OCI-LY1 (cell line): ENCODE results near the gene CNGA2.

Experiments used
- H2AFZ ChIP-seq: fragments of 200-600 bp; sonication (generic), shearing (Covaris generic); 2 replicates; pipeline ENCODE4 v1.6.0; 2014; ENCODE audit warnings: antibody characterized with exemption, mild to moderate bottlenecking, low read length
- H3F3A ChIP-seq: fragments of 200-600 bp; sonication (generic), shearing (Covaris generic); 2 replicates; pipeline ENCODE4 v1.6.0; 2014; ENCODE audit warnings: mild to moderate bottlenecking, antibody characterized with exemption, low read length, moderate library complexity; ENCODE audit not compliant: insufficient read depth
- H3K27ac ChIP-seq: fragments of 200-600 bp; sonication (generic); 2 replicates; pipeline ENCODE4 v1.5.1; 2014; ENCODE audit warnings: low read length, mixed run types, mild to moderate bottlenecking, low read depth; ENCODE audit not compliant: poor library complexity, severe bottlenecking
- H3K27me3 ChIP-seq: fragments of 200-600 bp; sonication (generic); 2 replicates; pipeline ENCODE4 v1.6.0; 2014; ENCODE audit warnings: antibody characterized with exemption, mild to moderate bottlenecking, low read length, moderate library complexity; ENCODE audit not compliant: insufficient read depth
- H3K36me3 ChIP-seq: fragments of 200-600 bp; sonication (generic); 2 replicates; pipeline ENCODE4 v1.6.1; 2014; ENCODE audit warnings: mild to moderate bottlenecking, antibody characterized with exemption, low read length, moderate library complexity, mixed read lengths; ENCODE audit not compliant: insufficient read depth
- H3K4me1 ChIP-seq: fragments of 200-600 bp; sonication (generic); 2 replicates; pipeline ENCODE4 v1.5.1; 2014; ENCODE audit warnings: mild to moderate bottlenecking, low read length, moderate library complexity; ENCODE audit not compliant: insufficient read depth, severe bottlenecking
- H3K4me2 ChIP-seq: fragments of 200-600 bp; sonication (generic), shearing (Covaris generic); 2 replicates; pipeline ENCODE4 v1.6.1; 2014; ENCODE audit warnings: low read length
- H3K4me3 ChIP-seq: fragments of 200-600 bp; sonication (generic); 2 replicates; pipeline ENCODE4 v1.5.1; 2014; ENCODE audit warnings: low read length, low read depth, mild to moderate bottlenecking, mixed read lengths; ENCODE audit not compliant: poor library complexity, severe bottlenecking
- H3K79me2 ChIP-seq: fragments of 200-600 bp; shearing (Covaris generic); 2 replicates; pipeline ENCODE4 v1.6.1; 2016; ENCODE audit warnings: mixed run types, low read length, mixed read lengths; ENCODE audit not compliant: insufficient read depth
- H3K9ac ChIP-seq: fragments of 200-600 bp; sonication (generic), shearing (Covaris generic); 2 replicates; pipeline ENCODE4 v1.6.1; 2014; ENCODE audit warnings: mild to moderate bottlenecking, low read length, mixed read lengths
- H3K9me2 ChIP-seq: fragments of 200-600 bp; sonication (generic), shearing (Covaris generic); 2 replicates; pipeline ENCODE4 v1.6.1; 2014; ENCODE audit warnings: low read depth, mild to moderate bottlenecking, low read length, mixed read lengths
- H3K9me3 ChIP-seq: fragments of 200-600 bp; shearing (Covaris generic); 2 replicates; pipeline ENCODE4 v1.6.1; 2014; ENCODE audit warnings: low read length, mixed read lengths
- H4K20me1 ChIP-seq: fragments of 200-600 bp; sonication (generic), shearing (Covaris generic); 2 replicates; pipeline ENCODE4 v1.6.0; 2016; ENCODE audit warnings: mild to moderate bottlenecking, low read length; ENCODE audit not compliant: insufficient read depth
- EZH2 ChIP-seq: fragments of 200-600 bp; sonication (generic), shearing (Covaris generic); IDR thresholded peaks from 2 replicates; pipeline ENCODE4 v1.8.0; 2017; ENCODE audit warnings: borderline replicate concordance, mixed run types, mild to moderate bottlenecking, antibody characterized with exemption, low read length, moderate library complexity, mixed read lengths
- TF ChIP-seq, protein P1 (sequence below): fragments of 200-600 bp; sonication (generic), shearing (Covaris generic); IDR thresholded peaks from 2 replicates; pipeline ENCODE4 v1.5.1; 2017; ENCODE audit warnings: mild to moderate bottlenecking, antibody characterized with exemption, low read length, moderate library complexity, mixed read lengths

CNGA2 gene

DNA sequence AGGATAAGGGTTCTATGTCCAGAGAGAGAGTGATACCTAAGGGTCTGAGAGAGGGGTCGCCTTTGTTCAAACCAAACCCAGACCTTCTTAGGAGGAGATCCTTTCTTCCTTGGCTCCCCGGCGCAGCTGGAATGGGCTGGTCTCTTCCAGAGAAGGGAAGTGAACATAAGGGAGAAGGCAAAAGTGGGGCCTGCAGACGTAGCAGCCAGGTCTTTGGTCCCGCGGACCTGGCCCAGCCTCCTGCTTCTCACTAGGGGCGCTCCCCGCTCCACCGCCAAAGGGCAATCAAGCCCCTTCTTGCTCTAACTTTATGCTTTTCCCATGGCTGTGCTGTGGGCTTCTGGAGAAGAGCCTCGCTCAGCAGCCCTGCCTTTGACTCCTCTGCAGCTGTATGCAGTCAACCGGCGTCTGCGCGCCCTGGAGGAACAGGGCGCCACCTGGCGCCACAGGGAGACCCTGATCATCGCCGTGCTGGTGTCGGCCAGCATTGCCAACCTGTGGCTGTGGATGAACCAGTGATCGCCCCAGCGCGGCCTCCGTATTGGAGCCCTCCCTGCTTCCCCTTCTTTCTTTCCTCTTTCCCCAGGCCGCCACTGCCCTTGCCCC is 12.2 kb upstream of the CNGA2 start:
- Histone ChIP-seq H3K9me2 (no peaks in the 10 kb centered on the region), H3K4me2 (no peak overlapping the region), H3K79me2 (no peaks in the 10 kb centered on the region), H4K20me1 (no peaks in the 10 kb centered on the region), H3K4me3 (no peak overlapping the region), H2AFZ (no peak overlapping the region), H3K36me3 (no peaks in the 10 kb centered on the region), H3F3A (no peaks in the 10 kb centered on the region), H3K9me3 (no peaks in the 10 kb centered on the region), H3K9ac (no peak overlapping the region), H3K27ac (no peak overlapping the region), H3K4me1 (no peaks in the 10 kb centered on the region), H3K27me3 (no peaks in the 10 kb centered on the region)
- no peak for TF ChIP-seq EZH2
- TF ChIP-seq, protein P1, sequence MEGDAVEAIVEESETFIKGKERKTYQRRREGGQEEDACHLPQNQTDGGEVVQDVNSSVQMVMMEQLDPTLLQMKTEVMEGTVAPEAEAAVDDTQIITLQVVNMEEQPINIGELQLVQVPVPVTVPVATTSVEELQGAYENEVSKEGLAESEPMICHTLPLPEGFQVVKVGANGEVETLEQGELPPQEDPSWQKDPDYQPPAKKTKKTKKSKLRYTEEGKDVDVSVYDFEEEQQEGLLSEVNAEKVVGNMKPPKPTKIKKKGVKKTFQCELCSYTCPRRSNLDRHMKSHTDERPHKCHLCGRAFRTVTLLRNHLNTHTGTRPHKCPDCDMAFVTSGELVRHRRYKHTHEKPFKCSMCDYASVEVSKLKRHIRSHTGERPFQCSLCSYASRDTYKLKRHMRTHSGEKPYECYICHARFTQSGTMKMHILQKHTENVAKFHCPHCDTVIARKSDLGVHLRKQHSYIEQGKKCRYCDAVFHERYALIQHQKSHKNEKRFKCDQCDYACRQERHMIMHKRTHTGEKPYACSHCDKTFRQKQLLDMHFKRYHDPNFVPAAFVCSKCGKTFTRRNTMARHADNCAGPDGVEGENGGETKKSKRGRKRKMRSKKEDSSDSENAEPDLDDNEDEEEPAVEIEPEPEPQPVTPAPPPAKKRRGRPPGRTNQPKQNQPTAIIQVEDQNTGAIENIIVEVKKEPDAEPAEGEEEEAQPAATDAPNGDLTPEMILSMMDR, result peak; percentile 41

DNA sequence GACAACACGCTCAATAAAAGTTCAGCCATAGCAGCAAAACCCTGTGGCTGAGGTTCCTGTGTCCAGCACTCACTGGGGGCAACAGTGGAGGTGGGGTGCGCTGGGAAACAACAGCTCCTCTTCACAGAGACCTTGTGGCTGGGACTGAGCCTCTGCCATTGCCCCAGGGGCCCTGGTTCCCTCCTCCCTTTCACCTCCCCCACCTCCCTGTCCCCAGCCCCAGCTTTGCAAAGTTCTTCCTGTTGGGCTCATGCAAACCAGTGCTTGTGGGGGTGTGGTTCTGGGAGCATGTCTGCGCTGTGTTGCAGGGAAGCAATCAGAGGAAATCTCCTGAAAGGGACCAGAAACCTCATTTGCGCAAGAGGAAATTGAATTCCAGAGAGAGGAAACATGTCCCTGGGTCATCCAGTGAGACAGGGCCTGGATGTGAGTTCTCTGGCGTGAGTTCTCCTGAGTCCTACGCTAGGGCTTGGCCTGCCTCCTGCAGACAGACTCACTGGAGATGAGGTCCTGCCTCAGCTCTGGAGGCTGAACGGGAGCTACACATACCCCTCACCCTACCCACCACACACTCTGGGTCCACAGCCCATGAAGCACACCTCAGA is 11.3 kb upstream of the CNGA2 start:
- H3K9me2 ChIP-seq, result no peaks in the 10 kb centered on the region
- H3K27me3 ChIP-seq, result no peaks in the 10 kb centered on the region
- no peaks in the 10 kb centered on the region for H3K4me1 ChIP-seq
- no peaks in the 10 kb centered on the region for H3F3A ChIP-seq
- no peaks in the 10 kb centered on the region for H4K20me1 ChIP-seq
- H3K4me3 ChIP-seq, result no peak overlapping the region
- H3K9ac ChIP-seq, result no peak overlapping the region
- H3K9me3 ChIP-seq, result no peaks in the 10 kb centered on the region
- no peak overlapping the region for H2AFZ ChIP-seq
- no peak for TF ChIP-seq EZH2
- TF ChIP-seq, protein P1, result no peak
- H3K4me2 ChIP-seq, result no peak overlapping the region
- H3K79me2 ChIP-seq, result no peaks in the 10 kb centered on the region
- no peaks in the 10 kb centered on the region for H3K36me3 ChIP-seq
- no peak overlapping the region for H3K27ac ChIP-seq

DNA sequence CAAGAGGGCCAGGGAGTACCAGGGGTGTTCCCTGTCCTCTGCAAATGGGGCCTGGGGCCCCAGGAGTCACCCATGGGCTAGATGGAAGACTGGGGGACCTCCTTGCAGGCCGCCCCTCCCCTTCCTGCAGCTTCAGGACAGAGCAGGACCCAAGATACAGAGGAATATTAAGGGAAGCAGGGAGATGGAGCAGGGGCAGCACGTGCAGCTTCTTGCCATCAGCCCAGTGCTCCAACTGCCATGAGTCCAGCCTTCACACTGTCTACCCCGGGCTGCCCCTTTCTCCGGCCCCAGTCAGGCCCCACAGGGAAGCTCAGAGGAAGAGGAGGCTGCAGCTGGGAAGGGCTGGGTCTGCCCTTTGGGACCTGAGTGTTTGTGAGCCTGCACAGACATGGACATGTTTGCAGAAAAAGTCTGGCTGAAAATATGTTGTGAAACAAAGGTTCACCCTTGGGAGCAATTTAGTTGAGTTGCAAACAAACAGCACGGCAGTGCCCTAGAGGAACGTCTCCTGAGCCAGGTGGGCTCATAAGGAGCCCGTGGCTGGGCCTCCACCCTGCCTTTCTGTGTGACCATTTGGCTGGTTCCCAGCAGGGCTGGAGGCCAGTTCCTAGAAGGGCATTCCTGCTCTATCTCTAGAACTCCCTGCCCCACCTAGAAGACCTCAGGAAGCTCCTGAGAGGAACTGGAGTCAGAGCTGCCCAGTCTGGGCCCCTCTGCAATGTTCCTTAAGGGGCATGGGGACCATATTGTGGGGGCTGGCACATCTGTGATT is 9.8 kb upstream of the CNGA2 start:
- Histone ChIP-seq H4K20me1 (no peaks in the 10 kb centered on the region), H3K36me3 (no peaks in the 10 kb centered on the region), H3F3A (no peaks in the 10 kb centered on the region), H3K9me2 (no peaks in the 10 kb centered on the region), H3K27ac (no peak overlapping the region), H3K9ac (no peak overlapping the region), H3K4me1 (no peaks in the 10 kb centered on the region), H2AFZ (no peak overlapping the region), H3K4me2 (no peak overlapping the region), H3K27me3 (no peaks in the 10 kb centered on the region), H3K9me3 (no peaks in the 10 kb centered on the region), H3K79me2 (no peaks in the 10 kb centered on the region), H3K4me3 (no peak overlapping the region)
- TF ChIP-seq EZH2, result no peak
- TF ChIP-seq, protein P1, result no peak
